GM12872 (cell line): ENCODE data around the gene SLC35E3.

ENCODE experiments used
- CTCF ChIP-seq: IDR thresholded peaks from 3 replicates; pipeline ENCODE4 v1.5.1; 2011; ENCODE audit warnings: low read depth, mild to moderate bottlenecking, low read length, moderate library complexity; ENCODE audit not compliant: insufficient read depth

The SLC35E3 gene

GRCh38 chr12:68771223-68771925, 25.4 kb downstream of the SLC35E3 start:
- no peak for TF ChIP-seq CTCF

DNA sequence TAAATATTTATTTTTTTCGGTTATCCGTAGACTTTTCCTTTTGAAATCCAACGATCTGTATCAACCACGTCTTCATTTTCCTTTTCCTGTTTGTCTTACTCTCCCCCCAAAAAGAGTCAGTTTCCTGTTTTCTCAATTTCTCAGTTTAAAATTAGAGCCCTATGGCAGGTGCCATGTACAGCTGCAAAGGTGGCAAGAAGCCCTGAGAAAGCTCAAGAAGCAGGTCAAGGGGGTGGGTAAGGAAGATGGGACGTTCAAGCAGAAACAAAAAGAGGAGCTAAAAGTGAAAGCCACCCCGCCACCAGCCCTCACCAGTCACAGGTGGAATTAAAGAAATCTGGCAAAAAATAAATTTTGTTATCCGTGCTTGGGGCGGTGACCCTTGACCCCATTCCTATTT, 26.7 kb downstream of the SLC35E3 start:
- TF ChIP-seq CTCF: no peak

DNA sequence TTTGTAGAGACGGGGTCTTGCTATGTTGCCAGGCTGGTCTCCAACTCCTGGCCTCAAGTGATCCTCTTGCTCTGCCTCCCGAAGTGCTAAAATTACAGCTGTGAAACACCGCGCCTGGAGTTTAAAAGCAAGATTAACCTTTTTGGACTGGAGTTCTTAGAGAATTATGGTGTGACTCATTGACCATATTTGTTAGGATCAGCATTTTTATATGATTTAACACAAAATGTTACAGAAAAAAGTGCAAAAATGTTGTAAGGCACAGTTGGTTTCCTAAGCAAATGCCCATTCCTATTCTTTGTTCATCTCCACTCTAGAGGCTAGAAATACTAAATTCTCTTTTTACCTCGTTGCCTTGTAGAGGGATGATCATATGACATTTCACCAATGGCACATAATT, 27.6 kb downstream of the SLC35E3 start:
- TF ChIP-seq CTCF: no peak

DNA sequence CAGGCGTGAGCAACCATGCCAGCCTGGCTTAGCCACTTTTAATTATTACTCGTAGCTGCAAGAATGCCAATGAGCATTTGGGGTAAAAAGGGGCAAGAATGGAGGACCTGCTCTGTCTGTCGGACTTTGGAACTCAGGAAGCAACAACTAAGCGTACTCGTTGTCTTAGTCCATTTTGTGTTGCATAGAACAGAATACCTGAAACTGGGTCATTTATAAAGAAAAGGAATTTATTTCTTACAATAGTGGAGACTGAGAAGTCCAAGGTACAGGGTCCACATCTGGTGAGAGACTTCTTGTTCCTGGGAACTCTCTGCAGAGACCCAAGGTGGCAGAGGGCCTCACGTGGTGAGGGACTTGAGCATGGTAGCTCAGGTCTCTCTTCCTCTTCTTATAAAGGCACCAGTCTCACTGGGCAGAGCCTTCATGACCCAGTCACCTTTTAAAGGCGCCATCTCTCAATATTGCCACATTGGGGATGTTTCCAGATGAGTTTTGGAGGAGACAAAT, 29.2 kb downstream of the SLC35E3 start:
- no peak for TF ChIP-seq CTCF

GRCh38 chr12:68776976-68777610, 31.1 kb downstream of the SLC35E3 start:
- TF ChIP-seq CTCF: no peak

GRCh38 chr12:68779280-68779679, 33.3 kb downstream of the SLC35E3 start:
- no peak for TF ChIP-seq CTCF

GRCh38 chr12:68780731-68781130, 34.8 kb downstream of the SLC35E3 start:
- TF ChIP-seq CTCF: no peak
